HCT116 (cell line): ENCODE data around the gene HOXD8. TPM values are rescaled to one million over a fixed set of nuclear protein-coding genes. Genes with fewer than 3 reads are reported as not detected.

Source experiments
- ATAC-seq: fragments of 200-7000 bp; cut with Tn5 transposase; 2 replicates; pipeline ENCODE4 v1.9.1; 2020; ENCODE audit warnings: mild to moderate bottlenecking, moderate library complexity
- BruUV-seq: library from RNA; stranded (reverse); fragments of 400-500 nt; replicated peaks from 2 replicates; lab custom pipeline; 2021; lab: Mats Ljungman, UMichigan
- CTCF ChIA-PET: fragments of 300-600 bp; sonication (Branson Sonifier 250); formaldehyde crosslinking; loops from one replicate; lab custom pipeline; 2021; ENCODE audit warnings: antibody characterized with exemption; lab: Charles Lee
- POLR2A ChIA-PET: fragments of 300-600, 350-600 bp; sonication (Branson Sonifier 250); formaldehyde crosslinking; loops from one replicate; lab custom pipeline; 2021; ENCODE audit warnings: antibody characterized with exemption; lab: Charles Lee
- RAD21 ChIA-PET, 2 experiments: fragments of 300-600 bp; sonication (Branson Sonifier 250); formaldehyde crosslinking; loops; one replicate each; lab custom pipeline; 2023; ENCODE audit warnings: low total read pairs in 2 of 2; ENCODE audit not compliant: uncharacterized antibody in 2 of 2, unreplicated experiment in 2 of 2, low non-redundant PET in 1 of 2; lab: Charles Lee
- DNase-seq: peaks from one replicate; pipeline ENCODE4 v3.0.0-alpha.2; 2010; ENCODE audit warnings: low read depth, low spot score
- H2AFZ ChIP-seq: fragments of 200-600 bp; shearing (Covaris generic), sonication (generic); 2 replicates; pipeline ENCODE4 v1.6.1; 2017; ENCODE audit warnings: low read depth, mixed run types, mixed read lengths, antibody characterized with exemption, low read length; ENCODE audit not compliant: poor library complexity, severe bottlenecking
- H3K27ac ChIP-seq: 2 replicates; pipeline ENCODE4 v1.5.1; 2012; ENCODE audit warnings: low read depth, low read length
- H3K27me3 ChIP-seq: fragments of 200-600 bp; sonication (generic); 2 replicates; pipeline ENCODE4 v1.6.1; 2016; ENCODE audit warnings: mixed run types, low read length, mixed read lengths; ENCODE audit not compliant: insufficient read depth
- H3K36me3 ChIP-seq, 2 experiments: fragments of 200-500 bp in 1 of 2; fragments of 200-600 bp in 1 of 2; sonication (Bioruptor generic) in 1 of 2; sonication (generic) in 1 of 2; 2 replicates each; pipeline versions ENCODE4 v1.5.1 to v1.6.1; 2014 to 2016; ENCODE audit warnings: low read length in 2 of 2, inconsistent platforms in 1 of 2, mixed read lengths in 1 of 2, mixed run types in 1 of 2; ENCODE audit not compliant: insufficient read depth in 2 of 2, control insufficient read depth in 1 of 2
- H3K4me1 ChIP-seq, 2 experiments: fragments of 200-600 bp in 1 of 2; sonication (generic) in 1 of 2; 2 replicates each; pipeline versions ENCODE4 v1.5.1 to v1.6.1; 2012 to 2017; ENCODE audit warnings: low read length in 2 of 2, inconsistent platforms in 1 of 2, mild to moderate bottlenecking in 1 of 2, mixed read lengths in 1 of 2, mixed run types in 1 of 2, moderate library complexity in 1 of 2; ENCODE audit not compliant: insufficient read depth in 2 of 2, control insufficient read depth in 1 of 2
- H3K4me2 ChIP-seq: fragments of 200-600 bp; sonication (generic); 2 replicates; pipeline ENCODE4 v1.6.1; 2017; ENCODE audit warnings: mixed run types, low read length, mixed read lengths
- H3K4me3 ChIP-seq, 2 experiments: fragments of 200-600 bp in 1 of 2; sonication (generic) in 1 of 2; replicated peaks in 1 of 2; 2 replicates each; pipeline ENCODE4 v1.5.1; 2011 to 2016; ENCODE audit warnings: low read length in 2 of 2, control low read depth in 1 of 2, low read depth in 1 of 2, mild to moderate bottlenecking in 1 of 2, mixed read lengths in 1 of 2, mixed run types in 1 of 2
- H3K79me2 ChIP-seq: fragments of 200-600 bp; sonication (generic); 2 replicates; pipeline ENCODE4 v1.6.1; 2017; ENCODE audit warnings: mild to moderate bottlenecking, mixed run types, low read length, moderate library complexity, mixed read lengths; ENCODE audit not compliant: insufficient read depth
- H3K9ac ChIP-seq: fragments of 200-600 bp; sonication (generic); 2 replicates; pipeline ENCODE4 v1.6.1; 2016; ENCODE audit warnings: low read length, mixed read lengths
- H3K9me2 ChIP-seq: fragments of 200-600 bp; sonication (generic), shearing (Covaris generic); 2 replicates; pipeline ENCODE4 v1.6.1; 2017; ENCODE audit warnings: mixed run types, mild to moderate bottlenecking, moderate library complexity; ENCODE audit not compliant: insufficient read depth
- H3K9me3 ChIP-seq, 2 experiments: fragments of 200-500 bp in 1 of 2; fragments of 200-600 bp in 1 of 2; sonication (Bioruptor generic) in 1 of 2; sonication (generic) in 1 of 2; 2 replicates each; pipeline ENCODE4 v1.6.1; 2014 to 2017; ENCODE audit warnings: low read length in 2 of 2, mixed read lengths in 2 of 2, inconsistent platforms in 1 of 2, low read depth in 1 of 2, mild to moderate bottlenecking in 1 of 2, mixed run types in 1 of 2, moderate library complexity in 1 of 2; ENCODE audit not compliant: control insufficient read depth in 1 of 2, insufficient read depth in 1 of 2
- H4K20me1 ChIP-seq: fragments of 200-600 bp; sonication (generic), shearing (Covaris generic); 2 replicates; pipeline ENCODE4 v1.6.1; 2017; ENCODE audit warnings: mixed run types, mild to moderate bottlenecking, moderate library complexity; ENCODE audit not compliant: insufficient read depth
- CEBPB ChIP-seq: IDR thresholded peaks from 2 replicates; pipeline ENCODE4 v1.6.1; 2012; ENCODE audit warnings: low read depth
- EGR1 ChIP-seq: IDR thresholded peaks from 2 replicates; pipeline ENCODE4 v1.6.1; 2012; ENCODE audit warnings: low read depth
- ELF1 ChIP-seq: IDR thresholded peaks from 2 replicates; pipeline ENCODE4 v1.6.1; 2012; ENCODE audit warnings: low read depth, borderline replicate concordance
- EZH2 ChIP-seq: fragments of 200-600 bp; sonication (generic); IDR thresholded peaks from 2 replicates; pipeline ENCODE4 v1.6.1; 2017; ENCODE audit warnings: antibody characterized with exemption, mixed run types
- EZH2phosphoT487 ChIP-seq: fragments of 200-600 bp; IDR thresholded peaks from 2 replicates; pipeline ENCODE4 v1.6.1; 2018; ENCODE audit warnings: antibody characterized with exemption, borderline replicate concordance
- FOSL1 ChIP-seq: IDR thresholded peaks from 2 replicates; pipeline ENCODE4 v1.6.1; 2012; ENCODE audit warnings: low read depth
- JUND ChIP-seq: IDR thresholded peaks from 2 replicates; pipeline ENCODE4 v1.6.1; 2012
- POLR2A ChIP-seq: IDR thresholded peaks from 2 replicates; pipeline ENCODE4 v1.7.0; 2011; ENCODE audit warnings: borderline replicate concordance; ENCODE audit not compliant: insufficient read depth, insufficient read length; ENCODE audit errors: extremely low read depth
- POLR2AphosphoS5 ChIP-seq: IDR thresholded peaks from 2 replicates; pipeline ENCODE4 v1.6.1; 2011; ENCODE audit warnings: mild to moderate bottlenecking, low read depth, low read length, moderate library complexity
- RAD21 ChIP-seq: IDR thresholded peaks from 2 replicates; pipeline ENCODE4 v1.6.1; 2012; ENCODE audit warnings: low read depth, mild to moderate bottlenecking
- SIN3A ChIP-seq: IDR thresholded peaks from 2 replicates; pipeline ENCODE4 v1.6.1; 2012; ENCODE audit warnings: low read depth
- SRF ChIP-seq: IDR thresholded peaks from 2 replicates; pipeline ENCODE4 v1.6.1; 2012; ENCODE audit warnings: low read depth
- YY1 ChIP-seq: IDR thresholded peaks from 2 replicates; pipeline ENCODE4 v1.6.1; 2011; ENCODE audit warnings: low read length, low read depth, moderate library complexity, mild to moderate bottlenecking; ENCODE audit not compliant: insufficient replicate concordance; ENCODE audit errors: extremely low read depth
- ZFX ChIP-seq: fragments of 450-650 bp; IDR thresholded peaks from 2 replicates; pipeline ENCODE4 v1.6.1; 2017
- ZNF274 ChIP-seq: fragments of 200-500 bp; sonication (Bioruptor generic); IDR thresholded peaks from 2 replicates; pipeline ENCODE4 v1.6.1; 2014; ENCODE audit warnings: mild to moderate bottlenecking, low read depth, low read length, inconsistent platforms
- intact Hi-C: fragments of 100-400 bp; cut with micrococcal nuclease; formaldehyde crosslinking; loops from 2 replicates; pipeline ENCODE4 v1.10.0; 2022
- total RNA-seq: library from RNA; stranded (reverse); gene quantifications from one replicate; pipeline ENCODE4 v1.2.1, GENCODE V29; 2021; ENCODE audit not compliant: unreplicated experiment
- TF ChIP-seq, protein P1 (sequence below), 3 experiments: fragments of 200-600 bp in 1 of 3; sonication (generic) in 1 of 3; IDR thresholded peaks in 2 of 3; conservative IDR thresholded peaks in 1 of 3; 2 replicates each; pipeline ENCODE4 v1.5.1; 2012 to 2017; ENCODE audit warnings: low read depth in 2 of 3, low read length in 2 of 3, antibody characterized with exemption in 1 of 3, borderline replicate concordance in 1 of 3, control low read depth in 1 of 3, mild to moderate bottlenecking in 1 of 3, mixed read lengths in 1 of 3, mixed run types in 1 of 3, moderate library complexity in 1 of 3; ENCODE audit not compliant: insufficient read depth in 1 of 3
- TF ChIP-seq, protein P2 (sequence below): IDR thresholded peaks from 2 replicates; pipeline ENCODE4 v1.6.1; 2012
- TF ChIP-seq, protein P3 (sequence below): IDR thresholded peaks from 2 replicates; pipeline ENCODE4 v1.6.1; 2011; ENCODE audit warnings: mild to moderate bottlenecking, low read length, moderate library complexity; ENCODE audit not compliant: insufficient replicate concordance; ENCODE audit errors: extremely low read depth

Gene HOXD8
- total RNA-seq, 1 experiment from 2014 or later: 6.0 TPM

DNA sequence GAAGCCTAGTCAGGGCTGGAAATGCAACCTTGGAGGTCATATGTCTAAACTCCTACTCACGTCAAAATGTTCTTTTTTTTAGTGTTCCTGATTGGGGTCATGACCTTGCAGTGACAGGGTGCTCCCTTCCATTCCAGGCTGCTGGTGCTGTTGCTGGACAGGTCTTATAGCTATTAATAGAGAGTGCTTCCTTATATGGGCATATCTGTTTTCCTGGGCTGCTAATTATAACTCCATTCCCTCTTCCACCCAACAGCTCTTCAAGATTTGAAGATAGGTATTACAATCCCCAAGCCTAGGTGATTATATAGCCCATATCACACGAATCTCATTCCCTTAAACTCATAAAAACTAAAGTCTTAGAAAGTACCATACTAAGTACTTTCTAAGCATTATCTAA lies 40.2 kb downstream of the HOXD8 start:
- H3K4me3 ChIP-seq: no peak overlapping the region
- intact Hi-C loops: no loop called here
- ChIA-PET RAD21 (no interaction called here), POLR2A (no interaction called here), CTCF (no interaction called here)
- no peaks in the 10 kb centered on the region for H3K9me2 ChIP-seq
- H3K4me1 ChIP-seq: no peaks in the 10 kb centered on the region
- no peaks in the 10 kb centered on the region for H3K27me3 ChIP-seq
- H4K20me1 ChIP-seq: no peaks in the 10 kb centered on the region
- no peak for ATAC-seq
- H3K9ac ChIP-seq: no peak overlapping the region
- no peak overlapping the region for H2AFZ ChIP-seq
- no peaks in the 10 kb centered on the region for H3K9me3 ChIP-seq
- no TSS peak for BruUV-seq
- H3K79me2 ChIP-seq: no peaks in the 10 kb centered on the region
- no peak overlapping the region for H3K4me2 ChIP-seq
- no peak for TF ChIP-seq EZH2
- no peak for TF ChIP-seq CEBPB
- no peak for TF ChIP-seq YY1
- TF ChIP-seq, protein P1, sequence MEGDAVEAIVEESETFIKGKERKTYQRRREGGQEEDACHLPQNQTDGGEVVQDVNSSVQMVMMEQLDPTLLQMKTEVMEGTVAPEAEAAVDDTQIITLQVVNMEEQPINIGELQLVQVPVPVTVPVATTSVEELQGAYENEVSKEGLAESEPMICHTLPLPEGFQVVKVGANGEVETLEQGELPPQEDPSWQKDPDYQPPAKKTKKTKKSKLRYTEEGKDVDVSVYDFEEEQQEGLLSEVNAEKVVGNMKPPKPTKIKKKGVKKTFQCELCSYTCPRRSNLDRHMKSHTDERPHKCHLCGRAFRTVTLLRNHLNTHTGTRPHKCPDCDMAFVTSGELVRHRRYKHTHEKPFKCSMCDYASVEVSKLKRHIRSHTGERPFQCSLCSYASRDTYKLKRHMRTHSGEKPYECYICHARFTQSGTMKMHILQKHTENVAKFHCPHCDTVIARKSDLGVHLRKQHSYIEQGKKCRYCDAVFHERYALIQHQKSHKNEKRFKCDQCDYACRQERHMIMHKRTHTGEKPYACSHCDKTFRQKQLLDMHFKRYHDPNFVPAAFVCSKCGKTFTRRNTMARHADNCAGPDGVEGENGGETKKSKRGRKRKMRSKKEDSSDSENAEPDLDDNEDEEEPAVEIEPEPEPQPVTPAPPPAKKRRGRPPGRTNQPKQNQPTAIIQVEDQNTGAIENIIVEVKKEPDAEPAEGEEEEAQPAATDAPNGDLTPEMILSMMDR (IDR thresholded peaks at IDR 0.05 in 2 of 3, conservative IDR thresholded peaks at IDR 0.05 in 1 of 3; ENCODE audit: borderline replicate concordance in 1 of 3, insufficient read depth in 1 of 3, low read depth in 2 of 3, low read length in 2 of 3): no peak
- TF ChIP-seq, protein P2, sequence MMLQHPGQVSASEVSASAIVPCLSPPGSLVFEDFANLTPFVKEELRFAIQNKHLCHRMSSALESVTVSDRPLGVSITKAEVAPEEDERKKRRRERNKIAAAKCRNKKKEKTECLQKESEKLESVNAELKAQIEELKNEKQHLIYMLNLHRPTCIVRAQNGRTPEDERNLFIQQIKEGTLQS: no peak
- TF ChIP-seq, protein P3, sequence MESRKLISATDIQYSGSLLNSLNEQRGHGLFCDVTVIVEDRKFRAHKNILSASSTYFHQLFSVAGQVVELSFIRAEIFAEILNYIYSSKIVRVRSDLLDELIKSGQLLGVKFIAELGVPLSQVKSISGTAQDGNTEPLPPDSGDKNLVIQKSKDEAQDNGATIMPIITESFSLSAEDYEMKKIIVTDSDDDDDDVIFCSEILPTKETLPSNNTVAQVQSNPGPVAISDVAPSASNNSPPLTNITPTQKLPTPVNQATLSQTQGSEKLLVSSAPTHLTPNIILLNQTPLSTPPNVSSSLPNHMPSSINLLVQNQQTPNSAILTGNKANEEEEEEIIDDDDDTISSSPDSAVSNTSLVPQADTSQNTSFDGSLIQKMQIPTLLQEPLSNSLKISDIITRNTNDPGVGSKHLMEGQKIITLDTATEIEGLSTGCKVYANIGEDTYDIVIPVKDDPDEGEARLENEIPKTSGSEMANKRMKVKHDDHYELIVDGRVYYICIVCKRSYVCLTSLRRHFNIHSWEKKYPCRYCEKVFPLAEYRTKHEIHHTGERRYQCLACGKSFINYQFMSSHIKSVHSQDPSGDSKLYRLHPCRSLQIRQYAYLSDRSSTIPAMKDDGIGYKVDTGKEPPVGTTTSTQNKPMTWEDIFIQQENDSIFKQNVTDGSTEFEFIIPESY: no peak
- no peak for TF ChIP-seq EGR1
- TF ChIP-seq FOSL1: no peak
- TF ChIP-seq ZFX: no peak
- no peak for TF ChIP-seq POLR2AphosphoS5
- no peak for TF ChIP-seq ZNF274
- TF ChIP-seq EZH2phosphoT487: no peak
- TF ChIP-seq SIN3A: no peak
- TF ChIP-seq RAD21: no peak
- TF ChIP-seq POLR2A: no peak
- no peak for TF ChIP-seq ELF1
- TF ChIP-seq JUND: no peak
- no peak for TF ChIP-seq SRF
- TF ChIP-seq, all 23 proteins: peak for 0
- Histone ChIP-seq H3K36me3 (no peaks in the 10 kb centered on the region), H3K27ac (no peak overlapping the region)
- no peak for DNase-seq
